GM19397 (cell line): ENCODE results near the gene SLC17A9.

Experiments used
- ATAC-seq: cut with Tn5 transposase; IDR thresholded peaks from one replicate; pipeline ENCODE4 v1.9.1; 2021; ENCODE audit warnings: mild to moderate bottlenecking, moderate library complexity; ENCODE audit not compliant: unreplicated experiment

Gene SLC17A9

DNA sequence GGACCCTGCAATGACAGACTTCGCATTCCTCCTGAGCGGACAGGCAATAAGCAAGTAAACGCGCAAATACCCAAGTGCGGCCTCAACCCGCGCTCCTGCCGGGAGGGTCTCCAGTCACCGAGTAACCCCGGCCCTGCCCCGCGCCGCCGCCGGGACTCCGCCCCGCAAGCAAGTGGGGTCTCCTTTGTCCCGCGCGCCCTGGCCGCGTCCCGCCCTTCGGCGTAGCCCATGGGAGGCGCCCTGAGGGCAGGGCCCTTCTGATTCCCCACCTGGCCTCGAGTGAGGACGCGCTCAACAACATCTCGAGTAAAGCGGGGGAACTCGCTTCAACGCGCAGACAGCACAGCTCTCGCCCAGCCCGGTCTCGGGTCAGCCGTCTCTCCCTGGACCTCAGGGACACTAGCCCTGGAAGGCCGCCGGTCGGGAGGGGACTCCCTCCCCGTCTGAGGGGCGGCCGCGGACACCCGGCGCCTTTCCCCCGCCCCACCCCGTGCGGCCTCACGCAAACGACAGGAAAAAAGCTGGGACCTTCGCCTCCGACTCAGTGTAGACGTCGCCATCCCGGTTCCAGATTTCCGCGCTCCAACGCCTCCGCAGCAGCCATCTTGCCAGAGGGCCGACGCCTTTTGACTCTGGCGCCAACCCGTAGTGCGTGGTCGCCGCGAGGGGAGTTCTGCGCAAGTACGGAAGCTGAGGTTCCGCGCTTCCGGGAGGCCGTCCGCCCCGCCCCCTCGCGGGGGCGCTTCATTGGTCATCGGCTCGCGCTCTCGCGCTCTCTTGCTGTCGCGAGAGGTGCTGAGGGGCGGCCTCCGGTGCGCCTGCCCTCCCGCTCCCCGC is 15.0 kb upstream of the SLC17A9 start:
- peak; percentile 85 for ATAC-seq

GRCh38 chr20:62938105-62938888 is 14.2 kb upstream of the SLC17A9 start, which contains the start of gene GID8:
TSS of gene GID8 (plus strand) at chr20:62938147. CDS start at chr20:62941503, 3,356 bp downstream.
- ATAC-seq = peak; percentile 40

DNA sequence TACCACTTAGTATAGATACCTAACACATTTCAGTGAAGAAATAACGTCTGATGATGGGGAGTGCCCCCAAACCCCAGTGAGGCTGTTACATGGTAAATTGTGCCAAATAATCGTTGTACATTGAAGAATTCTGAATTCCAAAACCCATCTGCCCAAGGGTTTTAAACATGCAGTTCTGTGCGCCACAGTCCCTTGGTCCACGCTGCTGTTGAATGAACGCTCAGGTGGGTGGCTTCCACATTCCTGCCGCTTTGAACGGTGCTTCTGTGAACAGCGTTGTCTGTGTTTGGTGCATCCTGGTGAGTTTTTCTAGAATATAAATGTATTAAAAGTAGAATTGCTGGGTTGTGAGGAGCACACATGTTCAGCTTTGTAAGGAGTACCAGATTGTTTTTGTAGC is 11.6 kb upstream of the SLC17A9 start:
- no peak for ATAC-seq

GRCh38 chr20:62941792-62942191 is 10.7 kb upstream of the SLC17A9 start:
- ATAC-seq = no peak

GRCh38 chr20:62942456-62942855 is 10.1 kb upstream of the SLC17A9 start:
- no peak for ATAC-seq

GRCh38 chr20:62943396-62943795 is 9.1 kb upstream of the SLC17A9 start:
- no peak for ATAC-seq

DNA sequence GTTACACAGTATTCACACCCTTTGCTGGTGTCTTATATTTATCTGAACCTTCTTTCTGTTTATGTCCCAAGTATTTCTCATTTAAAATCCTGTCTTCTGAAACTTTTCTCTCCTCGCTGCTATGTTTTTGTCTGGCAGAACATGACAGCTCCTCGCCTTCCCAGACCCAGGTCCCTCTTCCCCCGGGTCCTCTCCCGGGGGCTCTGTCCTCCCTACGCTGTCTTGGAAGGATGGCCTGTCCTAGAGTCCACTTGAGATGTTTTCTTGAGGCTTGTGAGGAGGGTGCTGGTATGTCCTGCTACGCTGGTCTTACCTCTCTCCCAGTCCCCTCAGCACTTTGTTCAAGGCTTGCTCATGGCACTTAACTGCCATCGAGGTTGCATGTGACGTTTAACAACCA is 8.3 kb upstream of the SLC17A9 start:
- no peak for ATAC-seq

DNA sequence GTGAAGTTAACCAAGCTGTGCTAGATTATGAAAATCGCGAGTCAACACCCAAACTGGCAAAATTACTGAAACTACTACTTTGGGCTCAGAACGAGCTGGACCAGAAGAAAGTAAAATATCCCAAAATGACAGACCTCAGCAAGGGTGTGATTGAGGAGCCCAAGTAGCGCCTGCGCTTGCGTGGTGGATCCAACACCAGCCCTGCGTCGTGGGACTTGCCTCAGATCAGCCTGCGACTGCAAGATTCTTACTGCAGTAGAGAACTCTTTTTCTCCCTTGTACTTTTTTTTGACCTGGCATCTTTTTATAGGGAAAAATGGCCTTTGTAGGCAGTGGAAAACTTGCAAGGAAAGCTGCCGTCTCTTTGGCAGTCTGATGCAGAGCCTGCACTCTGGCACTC is 7.8 kb upstream of the SLC17A9 start:
- no peak for ATAC-seq

GRCh38 chr20:62945771-62946339 is 6.7 kb upstream of the SLC17A9 start:
- ATAC-seq = no peak

- no peak for ATAC-seq
These were observed 5.6 kb upstream of the SLC17A9 start for GRCh38 chr20:62946918-62947317.

GRCh38 chr20:62947532-62948300 is 4.8 kb upstream of the SLC17A9 start:
- ATAC-seq = no peak

DNA sequence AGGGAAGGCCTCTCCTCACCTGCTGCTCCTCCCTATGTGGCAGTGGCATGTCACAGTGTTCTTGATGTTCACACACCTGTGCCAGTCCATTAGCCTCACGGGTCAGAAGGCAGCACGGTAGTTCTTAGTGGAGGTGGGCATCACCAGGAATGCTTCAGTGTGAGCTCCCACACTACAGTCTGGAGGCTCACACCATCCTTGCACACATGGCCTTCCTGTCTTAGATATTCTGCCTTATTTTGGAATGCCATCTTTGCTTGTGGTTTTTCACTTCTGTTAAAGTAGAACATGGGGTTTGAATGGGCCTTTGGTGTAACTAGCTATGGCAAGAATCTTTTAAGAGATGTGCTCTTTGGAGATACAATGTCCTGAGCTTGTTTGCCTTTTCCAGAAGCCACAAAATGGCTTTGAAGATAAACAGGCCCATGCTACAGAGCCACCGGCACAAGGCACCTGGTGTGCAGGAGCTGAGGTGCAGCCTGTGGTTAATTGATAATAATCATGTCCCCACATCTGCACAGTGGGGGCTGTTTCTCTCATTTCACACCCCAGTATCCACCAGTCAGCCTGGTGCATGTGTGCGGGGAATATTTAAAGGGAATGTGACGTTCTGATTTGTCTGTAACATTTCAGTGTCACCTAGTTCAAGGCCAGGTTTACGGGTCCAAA is 3.2 kb upstream of the SLC17A9 start:
- ATAC-seq = no peak

GRCh38 chr20:62949962-62950361 is 2.5 kb upstream of the SLC17A9 start:
- ATAC-seq = no peak

DNA sequence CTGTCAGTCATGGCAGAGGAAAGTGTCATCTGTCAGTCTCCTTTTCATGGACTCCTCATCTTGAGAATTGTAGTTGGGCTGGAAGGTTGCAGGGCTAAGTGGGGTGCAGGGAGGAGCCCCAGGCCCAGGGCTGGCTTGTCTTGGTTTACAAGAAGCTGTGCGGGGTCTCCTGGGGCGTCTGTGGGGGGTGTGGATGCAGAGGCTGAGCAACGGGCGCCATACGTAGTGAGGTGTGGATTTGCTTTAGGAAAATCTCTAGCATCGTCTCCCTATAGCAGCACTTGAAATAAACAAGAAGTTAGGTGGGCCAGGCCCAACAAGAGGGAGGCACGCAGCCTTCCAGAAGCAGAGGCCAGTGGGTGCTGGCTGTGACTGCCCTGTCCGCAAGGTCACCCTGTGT is 1.8 kb upstream of the SLC17A9 start:
- no peak for ATAC-seq

DNA sequence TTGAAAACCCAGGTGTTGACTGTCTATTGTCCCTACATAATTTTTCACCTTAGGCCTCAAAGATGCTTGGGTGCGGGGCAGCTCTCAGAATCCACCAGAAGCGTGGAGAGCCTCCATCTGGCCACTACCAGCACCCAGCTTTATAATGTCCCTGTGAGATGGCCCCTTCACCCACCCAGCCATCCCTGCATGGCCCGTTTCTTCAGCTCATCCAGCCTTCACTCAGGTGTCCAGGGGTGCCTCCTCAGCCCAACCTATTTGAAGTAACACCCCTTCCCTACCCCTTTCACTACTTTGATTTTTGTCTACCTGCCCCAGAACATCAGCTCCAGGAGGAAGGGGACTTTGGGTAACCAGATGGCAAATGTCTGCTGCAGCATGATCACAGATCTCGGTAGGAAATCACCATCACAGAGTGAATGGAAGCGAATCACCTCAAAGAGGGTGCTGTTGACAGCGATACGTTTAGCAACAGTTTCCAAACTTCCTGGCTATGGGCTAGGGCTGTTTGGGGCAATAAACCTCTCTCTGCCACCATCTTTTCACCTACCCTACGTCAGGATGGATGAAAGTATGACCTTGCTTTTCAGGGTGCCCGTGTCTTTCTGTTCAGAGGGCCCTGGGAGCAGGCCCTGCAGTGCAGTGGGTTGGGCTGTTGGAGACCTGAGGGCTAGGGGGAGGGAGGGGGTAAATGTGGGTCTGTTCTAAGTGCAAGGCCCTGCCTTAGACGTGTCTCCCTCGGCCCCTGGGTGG is 1.2 kb upstream of the SLC17A9 start:
- ATAC-seq = no peak

DNA sequence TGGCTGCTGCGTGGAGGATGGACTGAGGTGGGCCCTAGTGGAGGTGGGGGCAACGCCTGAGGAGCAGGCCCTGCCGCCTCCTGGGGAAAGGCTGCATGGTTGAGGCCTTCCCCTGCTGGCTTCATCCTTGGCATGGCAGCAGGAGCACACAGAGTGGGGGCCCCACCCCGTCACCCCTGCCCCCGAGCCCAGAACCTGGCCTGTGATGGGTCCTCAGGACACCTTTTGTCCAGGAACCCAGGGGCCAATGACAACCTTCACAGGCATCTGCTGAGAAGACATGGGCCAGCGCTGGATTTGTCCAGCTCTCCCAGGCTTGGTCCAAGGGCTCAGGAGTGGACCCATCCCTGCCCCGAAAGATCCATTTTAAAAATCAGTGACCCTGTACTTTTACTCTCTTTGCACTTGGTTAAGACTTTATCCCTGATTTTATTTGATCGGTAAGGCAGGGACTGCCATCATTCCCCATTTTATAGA is 575 bp upstream of the SLC17A9 start:
- no peak for ATAC-seq

DNA sequence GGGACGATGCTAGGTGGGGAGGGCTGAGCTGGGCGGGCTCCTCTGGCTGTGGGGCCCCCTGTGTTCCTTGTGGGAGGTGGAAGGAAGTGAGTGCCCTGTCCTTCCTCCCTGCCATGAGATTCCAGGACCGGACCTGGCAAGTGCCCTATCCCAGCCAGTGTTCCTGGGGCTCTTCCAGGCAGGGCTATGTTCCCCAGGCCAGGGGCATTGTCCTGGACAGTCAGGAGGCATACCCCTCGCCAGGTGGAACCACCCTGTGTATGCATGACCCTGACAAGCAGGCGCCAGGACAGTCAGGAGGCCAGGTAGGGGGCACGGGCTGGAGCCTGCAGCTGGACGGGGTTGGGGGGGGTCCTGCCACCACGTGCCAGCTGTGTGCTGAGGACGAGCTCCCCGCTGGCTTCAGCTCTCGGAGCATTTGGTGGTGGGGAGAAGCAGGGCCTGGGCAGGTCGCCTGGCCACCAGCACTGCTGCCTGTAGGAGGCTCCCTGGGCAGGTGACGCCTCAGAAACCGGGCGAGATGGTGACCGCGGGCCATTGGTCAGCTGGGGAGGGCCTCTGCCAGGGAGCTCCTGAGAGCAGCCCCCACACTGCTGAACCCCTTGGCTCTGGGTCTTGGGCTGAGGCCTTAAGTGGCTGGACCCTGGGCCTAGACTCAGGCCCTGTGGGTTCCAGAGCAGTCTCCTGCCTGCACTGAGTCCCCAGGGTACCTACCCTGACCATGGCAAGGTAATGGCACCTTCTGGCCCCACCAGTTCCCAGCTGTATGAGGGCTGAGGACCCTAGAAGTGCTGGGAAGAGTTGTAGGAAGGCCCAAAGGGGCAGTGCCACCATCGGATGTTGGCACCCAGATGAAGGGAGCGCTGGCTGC is 694 bp downstream of the SLC17A9 start:
- ATAC-seq = no peak

DNA sequence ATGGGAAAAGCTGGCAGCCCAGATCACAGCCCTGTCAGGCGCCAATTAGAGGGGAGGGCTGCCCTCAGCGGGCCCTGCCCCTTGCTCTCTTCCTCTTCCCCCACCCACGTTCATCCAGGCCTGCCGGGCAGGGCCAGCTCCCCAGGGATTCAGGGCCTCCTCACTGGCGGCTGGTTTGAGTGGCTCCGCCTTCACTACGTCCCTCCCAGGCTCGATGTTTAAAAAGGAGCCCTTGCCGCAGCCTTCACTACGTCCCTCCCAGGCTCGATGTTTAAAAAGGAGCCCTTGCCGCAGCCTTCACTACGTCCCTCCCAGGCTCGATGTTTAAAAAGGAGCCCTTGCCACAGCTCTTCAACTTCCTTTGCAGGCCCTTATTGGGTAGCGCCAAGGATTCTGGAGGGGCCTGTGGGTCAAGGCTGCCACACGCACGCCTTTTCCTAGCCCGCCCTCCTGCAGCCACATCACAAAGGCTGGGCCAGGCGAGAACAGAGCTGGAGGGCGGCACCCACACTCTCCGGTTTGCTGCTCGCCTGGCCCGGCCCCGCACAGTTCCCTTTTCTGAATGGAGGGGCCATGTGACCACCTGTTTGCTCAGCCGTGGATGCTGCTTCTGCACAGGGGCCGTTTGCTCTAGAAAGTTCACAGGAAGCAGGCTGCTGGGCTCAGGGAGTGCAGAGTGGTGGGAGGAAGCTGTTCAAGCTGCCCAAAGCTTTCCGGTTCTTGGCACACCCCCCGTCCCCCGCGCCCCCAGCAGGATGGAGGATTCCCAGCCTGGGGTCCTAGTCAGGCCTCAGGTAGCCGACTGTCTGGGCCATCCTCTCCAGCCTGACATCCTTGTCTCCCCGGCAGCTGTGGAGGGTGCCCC is 1.6 kb downstream of the SLC17A9 start:
- ATAC-seq = peak; percentile 73
